GM18507 (cell line): ENCODE results near the gene MROH9.

Experiments used
- DNase-seq: peaks from one replicate; pipeline ENCODE4 v3.0.0; 2011; ENCODE audit warnings: low read depth; ENCODE audit not compliant: insufficient read length; ENCODE audit errors: extremely low spot score
- FAIRE-seq: peaks from 2 replicates; lab custom pipeline; 2011; peaks lifted over from hg19 to GRCh38; lab: Jason Lieb, UNC

The MROH9 gene

DNA sequence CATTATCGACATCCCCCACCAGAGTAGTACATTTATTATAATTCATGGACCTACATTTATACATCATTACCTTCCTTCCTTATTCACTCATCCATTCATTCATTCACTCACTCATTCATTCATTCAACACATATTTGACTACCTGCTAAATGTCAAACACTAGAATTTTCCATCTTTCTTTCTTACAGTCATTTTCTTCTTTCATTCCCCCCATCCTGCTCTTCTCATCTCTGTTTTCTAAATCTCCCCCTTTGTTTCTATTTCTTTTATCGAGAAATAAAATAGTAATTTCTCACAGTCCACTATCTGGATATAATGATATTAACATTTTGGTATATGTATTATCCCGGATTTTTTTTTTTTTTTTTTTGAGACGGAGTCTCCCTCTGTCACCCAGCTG, 127.6 kb downstream of the MROH9 start:
- DNase-seq (no peak), FAIRE-seq (no peak)

DNA sequence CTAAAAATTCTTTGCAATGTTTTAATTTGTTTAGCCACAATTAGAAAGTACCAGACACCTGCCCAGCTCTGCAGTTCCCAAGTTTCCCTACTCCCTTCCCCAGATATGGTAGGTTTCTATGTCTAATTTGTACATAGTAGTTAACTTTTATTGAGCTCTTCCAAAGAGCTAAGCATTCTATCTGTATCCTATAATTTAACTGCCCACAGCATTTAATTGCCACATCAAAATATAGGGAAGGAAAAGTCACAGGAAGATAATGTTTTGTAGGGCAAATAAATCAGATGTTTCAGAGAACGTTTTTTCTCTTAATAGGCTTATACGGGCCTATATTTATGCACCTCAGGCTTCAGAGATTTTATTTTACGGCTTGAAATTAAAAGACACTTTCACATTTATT, 139.7 kb downstream of the MROH9 start:
- DNase-seq (no peak), FAIRE-seq (no peak)

DNA sequence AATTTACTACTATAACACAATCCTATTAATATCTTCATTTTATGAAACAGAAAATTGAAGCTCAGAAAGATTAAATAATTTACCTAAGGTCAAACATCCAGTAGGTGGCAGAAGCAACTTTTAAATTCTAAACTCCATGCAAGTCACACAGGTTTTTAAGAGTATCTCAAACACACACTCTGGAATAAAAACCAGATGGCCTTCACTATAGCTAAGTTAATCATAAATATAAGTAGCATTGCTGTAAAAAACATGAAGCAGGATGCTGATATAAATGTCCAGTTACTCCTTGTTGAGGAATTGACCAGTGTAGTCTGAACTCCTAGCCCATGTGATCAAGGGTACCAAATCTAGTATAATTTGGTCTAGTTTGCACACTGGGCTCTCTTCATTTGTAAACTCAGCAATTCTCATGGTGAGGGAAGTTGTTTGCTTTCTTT, 146.0 kb downstream of the MROH9 start:
- FAIRE-seq: no peak
- DNase-seq: no peak

DNA sequence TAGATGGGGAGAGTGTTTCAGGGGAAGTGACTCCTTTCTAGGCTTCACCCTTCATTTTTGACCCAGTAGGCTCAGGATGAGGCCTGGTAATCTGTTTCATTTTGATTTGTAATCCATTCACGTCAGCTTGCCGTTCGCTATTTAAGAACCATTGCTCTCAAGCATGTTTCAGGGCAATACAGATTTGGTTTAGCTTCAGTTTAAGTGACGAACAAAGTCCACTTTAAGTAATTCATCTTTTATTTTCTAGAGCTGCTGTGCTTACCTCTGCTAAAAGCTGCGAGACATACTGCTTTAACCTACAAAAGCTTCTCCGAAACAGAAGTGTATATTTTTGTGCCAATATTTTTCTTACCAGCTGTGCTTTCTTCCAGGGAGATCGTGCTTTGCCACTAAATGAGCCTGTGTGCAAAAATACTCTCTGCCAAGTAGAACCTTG, 146.4 kb downstream of the MROH9 start:
- no peak for DNase-seq
- FAIRE-seq: no peak

DNA sequence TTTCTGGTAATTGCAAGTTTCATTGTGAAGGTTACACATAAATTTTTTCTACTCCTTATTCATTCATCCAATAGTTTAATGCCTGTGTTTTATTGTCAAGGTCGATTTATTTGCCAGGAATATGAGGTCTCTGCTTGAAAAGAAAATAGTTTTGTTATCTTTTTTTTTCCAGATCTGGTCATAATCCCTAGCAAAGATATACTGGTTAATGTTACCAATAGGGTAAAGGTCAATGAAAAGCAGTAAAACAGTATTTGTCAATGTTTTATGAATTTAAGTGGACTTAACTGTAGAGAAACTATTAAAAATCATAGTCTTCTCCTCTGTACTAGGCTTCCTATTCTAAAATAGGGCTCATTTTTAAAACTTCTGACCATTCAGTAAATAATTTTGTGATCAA, 147.3 kb downstream of the MROH9 start:
- FAIRE-seq: no peak
- DNase-seq: no peak

DNA sequence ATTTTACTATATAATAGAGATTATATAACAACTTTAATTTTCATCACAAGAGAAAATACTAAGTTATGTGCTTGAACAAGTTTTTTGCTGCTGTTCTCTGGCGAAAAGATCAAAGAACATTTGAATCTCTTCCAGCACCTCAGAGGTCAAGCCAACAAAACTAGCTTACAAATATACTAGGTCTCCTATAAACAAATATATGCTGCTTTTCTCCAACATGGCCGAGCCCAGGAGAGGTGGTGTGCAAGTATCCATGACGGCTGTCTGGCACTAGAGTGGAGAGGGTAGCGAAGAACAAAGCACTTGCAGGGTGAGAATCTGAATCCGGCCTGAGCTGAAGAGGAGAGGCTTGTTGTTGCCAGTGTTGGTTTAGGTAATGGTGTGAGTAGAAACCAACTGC, 147.9 kb downstream of the MROH9 start:
- FAIRE-seq (no peak), DNase-seq (no peak)

DNA sequence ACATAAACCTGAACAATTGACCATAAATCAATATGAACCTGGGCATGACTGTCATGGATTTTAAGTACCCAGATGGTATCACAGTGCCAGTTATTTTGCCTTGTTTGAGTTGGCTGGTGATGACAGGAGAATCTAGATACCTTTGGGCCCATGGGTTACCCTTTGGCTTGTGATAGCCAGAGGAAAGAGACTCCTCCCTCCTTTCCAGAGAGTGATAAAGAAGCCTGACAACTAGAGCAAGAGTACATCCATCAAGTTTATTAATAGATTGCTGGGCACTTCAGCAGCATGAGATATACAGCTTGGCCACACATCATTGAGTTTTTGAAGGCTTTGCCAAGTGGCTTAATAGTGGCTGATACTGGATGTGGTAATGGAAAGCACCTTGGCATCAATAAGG, 148.8 kb downstream of the MROH9 start:
- FAIRE-seq (no peak), DNase-seq (no peak)

DNA sequence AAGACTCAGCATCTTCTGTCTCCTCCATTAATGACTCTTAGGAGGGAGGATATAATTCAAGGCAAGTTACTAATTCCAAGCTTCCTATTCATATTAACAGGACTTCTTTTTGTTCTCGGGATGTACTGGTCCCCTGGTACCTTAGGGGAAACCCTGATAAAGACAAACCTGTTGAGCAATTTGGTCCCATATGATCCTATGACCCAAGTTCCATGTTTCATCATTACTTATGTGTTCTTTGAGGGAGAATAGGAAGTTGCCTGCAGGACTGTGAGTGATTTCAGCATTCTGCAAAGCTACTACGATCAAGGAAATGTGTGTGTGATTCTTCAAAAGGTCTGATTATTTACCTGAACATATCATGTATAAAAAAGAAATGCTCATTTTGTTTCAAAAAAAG, 149.5 kb downstream of the MROH9 start:
- no peak for DNase-seq
- FAIRE-seq: no peak

DNA sequence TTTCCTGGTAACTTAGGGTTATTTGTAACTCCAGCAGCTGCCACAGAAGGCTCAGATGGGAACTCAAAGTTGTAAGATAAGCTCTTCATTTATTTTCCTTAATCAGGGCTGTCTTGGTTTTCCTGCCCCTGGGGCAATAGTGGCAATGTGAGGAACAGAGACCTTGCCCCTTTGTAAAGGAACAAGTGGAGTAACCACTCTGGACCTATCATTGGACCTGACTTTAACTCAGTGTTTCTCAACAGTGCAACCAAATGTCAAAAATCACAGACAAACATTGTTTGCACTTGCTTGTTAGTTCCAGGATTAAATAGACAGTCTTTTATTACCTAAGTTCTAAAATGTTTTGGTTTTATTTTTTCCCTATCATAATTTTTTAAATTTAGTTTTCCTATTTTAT, 152.6 kb downstream of the MROH9 start:
- FAIRE-seq (no peak), DNase-seq (no peak)

DNA sequence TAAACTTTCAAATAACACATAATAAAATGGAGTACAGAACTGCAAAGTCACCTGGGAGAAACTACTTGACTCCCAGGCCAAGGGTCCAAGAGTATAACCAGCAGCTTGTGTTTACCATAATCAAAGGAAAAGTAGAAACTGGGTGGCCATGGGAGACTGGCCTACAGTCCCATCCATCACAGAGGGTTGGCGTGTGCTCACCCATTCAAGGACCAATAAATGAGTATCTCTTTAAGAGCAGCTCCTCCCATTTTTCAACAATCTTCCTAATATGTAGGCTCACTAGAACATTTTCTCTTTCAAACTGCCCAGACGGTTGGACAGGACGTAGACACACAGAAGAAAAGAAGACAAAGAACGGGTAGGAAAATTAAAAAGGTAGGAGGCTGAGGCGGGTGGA, 155.3 kb downstream of the MROH9 start, which contains the start of gene FMO3:
Gene FMO3 (plus strand): TSS at position 302 of the 400 bp plus-strand sequence. CDS start 1,754 bp downstream, outside the sequence.
- DNase-seq (no peak), FAIRE-seq (no peak)

DNA sequence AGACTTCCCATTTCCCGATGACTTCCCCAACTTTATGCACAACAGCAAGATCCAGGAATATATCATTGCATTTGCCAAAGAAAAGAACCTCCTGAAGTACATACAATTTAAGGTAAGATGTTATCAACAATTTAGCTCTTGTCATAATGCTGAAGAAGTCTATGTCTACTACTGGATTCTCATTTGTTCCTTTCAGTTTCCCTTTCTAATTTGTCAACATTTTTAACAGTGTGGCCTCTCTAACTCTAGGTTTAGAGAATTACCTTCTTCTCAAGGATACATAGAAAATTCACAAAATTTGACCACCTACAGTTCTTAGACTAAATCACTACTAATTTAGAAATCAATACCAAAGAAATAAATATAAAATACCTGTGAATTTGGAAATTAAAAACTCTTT, 168.5 kb downstream of the MROH9 start:
- FAIRE-seq (no peak), DNase-seq (no peak)

DNA sequence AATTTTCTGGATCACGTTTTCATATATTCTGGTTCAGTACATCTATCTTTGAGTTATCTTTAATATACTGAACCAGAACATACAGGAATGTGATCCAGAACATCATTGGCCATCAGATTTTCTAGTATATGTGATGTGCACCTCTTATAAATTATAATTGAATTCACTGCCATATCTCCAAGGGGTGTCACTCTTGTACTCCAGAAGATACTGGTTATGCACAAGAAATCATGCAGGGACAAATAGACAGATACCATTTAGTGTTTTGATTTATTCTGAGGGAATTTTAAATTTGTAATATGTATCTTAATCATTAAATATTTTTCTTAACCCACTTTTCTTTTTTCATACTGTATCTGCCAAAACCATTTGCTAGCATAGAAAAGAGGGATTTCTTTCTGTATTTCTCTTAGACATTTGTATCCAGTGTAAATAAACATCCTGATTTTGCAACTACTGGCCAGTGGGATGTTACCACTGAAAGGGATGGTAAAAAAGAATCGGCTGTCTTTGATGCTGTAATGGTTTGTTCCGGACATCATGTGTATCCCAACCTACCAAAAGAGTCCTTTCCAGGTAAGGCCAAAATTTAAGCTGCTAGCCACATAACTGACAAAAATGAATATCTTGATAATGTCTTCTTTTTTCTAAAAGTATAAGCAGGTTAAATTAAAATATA, 172.1 kb downstream of the MROH9 start:
- FAIRE-seq: no peak
- DNase-seq: no peak

DNA sequence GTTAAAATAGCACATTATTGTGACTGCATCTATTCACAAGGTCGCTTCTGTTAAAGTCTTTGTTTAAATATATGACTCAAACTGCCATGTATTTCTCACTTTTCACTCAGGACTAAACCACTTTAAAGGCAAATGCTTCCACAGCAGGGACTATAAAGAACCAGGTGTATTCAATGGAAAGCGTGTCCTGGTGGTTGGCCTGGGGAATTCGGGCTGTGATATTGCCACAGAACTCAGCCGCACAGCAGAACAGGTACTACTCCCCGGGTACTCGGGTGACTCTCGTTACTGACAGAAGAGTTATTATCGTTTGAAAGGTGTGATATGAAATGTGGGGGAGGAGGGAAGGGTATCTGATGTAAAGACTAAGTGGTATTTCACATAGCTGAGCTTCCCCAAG, 172.6 kb downstream of the MROH9 start:
- DNase-seq (no peak), FAIRE-seq (no peak)

DNA sequence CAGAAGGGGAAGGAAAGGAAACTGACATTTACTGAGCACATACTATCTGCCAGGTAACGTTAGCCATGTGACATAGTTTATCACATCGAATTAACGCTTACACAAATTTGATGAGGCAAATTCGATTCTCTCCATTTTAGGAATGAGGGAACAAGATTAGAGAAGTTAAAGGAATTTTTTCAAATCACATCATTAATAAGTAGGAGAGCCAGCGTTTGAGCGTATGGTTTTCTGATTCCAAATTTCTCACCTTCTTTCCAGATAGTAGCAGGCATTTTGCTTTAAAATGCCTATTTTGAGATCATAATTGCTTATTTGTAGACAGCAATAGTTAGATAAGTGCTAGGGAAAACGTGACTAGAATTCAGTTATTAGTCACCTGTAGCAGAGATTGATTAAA, 174.6 kb downstream of the MROH9 start:
- FAIRE-seq (no peak), DNase-seq (no peak)

DNA sequence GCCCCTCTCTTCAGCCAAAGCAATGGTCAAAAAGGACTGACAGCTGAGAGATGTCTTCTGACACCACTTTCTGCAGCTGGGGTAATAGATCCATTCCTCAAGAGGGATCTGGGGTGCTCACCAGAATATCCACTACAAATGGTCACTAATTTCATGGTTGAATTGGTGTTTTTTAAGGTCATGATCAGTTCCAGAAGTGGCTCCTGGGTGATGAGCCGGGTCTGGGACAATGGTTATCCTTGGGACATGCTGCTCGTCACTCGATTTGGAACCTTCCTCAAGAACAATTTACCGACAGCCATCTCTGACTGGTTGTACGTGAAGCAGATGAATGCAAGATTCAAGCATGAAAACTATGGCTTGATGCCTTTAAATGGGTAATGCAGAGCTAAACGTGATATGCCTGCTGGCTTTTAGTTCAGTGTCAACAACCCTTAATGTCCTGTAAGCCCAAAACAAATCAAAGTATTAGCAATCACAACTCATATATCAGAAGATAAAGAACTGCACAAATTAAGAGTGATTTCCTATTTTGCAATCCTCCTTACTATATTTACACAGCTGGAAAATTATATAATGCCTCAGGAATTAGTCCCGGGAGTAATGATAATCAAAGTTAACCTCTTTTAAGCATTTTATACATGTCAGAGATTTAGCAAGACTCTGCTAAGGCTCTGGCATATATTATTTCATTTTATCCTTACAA, 175.4 kb downstream of the MROH9 start:
- no peak for DNase-seq
- no peak for FAIRE-seq

DNA sequence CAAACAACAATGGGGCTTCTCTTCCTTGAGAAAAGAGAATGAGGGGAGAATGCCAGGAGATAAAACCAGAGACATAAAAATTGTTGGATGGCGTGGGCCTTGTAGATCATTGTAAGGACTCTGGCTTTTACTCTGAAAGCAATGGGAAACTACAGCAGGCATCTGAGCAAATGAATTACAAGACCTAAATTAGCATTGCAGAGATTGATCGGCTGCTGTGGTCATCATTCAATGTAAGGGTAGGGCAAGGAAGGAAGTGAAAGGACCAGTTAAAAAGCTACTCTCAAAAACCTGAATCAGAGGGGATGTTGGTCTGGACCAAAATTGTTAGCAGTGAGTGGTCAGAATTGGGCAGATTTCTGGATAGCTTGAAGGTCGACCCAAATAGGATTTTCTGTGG, 176.8 kb downstream of the MROH9 start:
- DNase-seq: no peak
- no peak for FAIRE-seq

DNA sequence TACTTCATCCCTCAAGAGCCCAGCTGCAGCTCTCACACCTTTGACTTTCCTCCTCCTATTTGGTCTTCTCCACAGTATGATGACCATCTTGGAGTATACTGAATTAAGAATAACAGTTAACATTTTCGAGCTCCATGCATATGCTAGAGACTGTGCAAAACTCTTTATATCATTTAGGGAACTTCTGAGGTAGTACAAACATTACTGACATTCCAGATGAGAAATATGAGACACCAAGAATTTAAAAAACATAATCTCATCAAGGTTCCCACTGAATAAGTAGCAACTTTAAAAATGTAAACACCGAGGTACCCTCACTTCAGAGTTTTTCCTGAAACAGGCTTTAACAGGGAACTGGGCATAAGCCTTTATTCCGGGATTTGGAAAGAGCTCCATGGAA, 178.0 kb downstream of the MROH9 start:
- DNase-seq: no peak
- no peak for FAIRE-seq
